Stimulated activated CD4-positive, alpha-beta T cell treated with anti-CD3 and anti-CD28 coated beads, Interleukin-2, amount 100 ng/mL, for 24 hours (primary cell): ENCODE results near the gene ENTHD1.

ENCODE experiments used
- DNase-seq, 2 donors: peaks; one replicate each; pipeline ENCODE4 v3.0.0-alpha.2; 2020

ENTHD1 gene, protein sequence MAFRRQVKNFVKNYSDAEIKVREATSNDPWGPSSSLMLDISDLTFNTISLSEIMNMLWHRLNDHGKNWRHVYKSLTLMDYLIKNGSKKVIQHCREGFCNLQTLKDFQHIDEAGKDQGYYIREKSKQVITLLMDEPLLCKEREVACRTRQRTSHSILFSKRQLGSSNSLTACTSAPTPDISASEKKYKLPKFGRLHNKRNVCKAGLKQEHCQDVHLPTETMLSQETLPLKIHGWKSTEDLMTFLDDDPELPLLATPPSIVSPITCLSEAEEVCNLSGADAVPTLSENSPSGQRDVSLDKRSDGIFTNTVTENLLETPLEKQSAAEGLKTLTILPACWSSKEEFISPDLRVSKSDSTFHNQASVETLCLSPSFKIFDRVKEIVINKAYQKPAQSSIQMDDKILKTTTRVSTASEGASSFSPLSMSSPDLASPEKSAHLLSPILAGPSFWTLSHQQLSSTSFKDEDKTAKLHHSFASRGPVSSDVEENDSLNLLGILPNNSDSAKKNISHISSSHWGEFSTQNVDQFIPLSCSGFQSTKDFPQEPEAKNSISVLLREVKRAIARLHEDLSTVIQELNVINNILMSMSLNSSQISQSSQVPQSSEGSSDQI

GRCh38 chr22:39893526-39893925 is at the start of gene ENTHD1:
Gene ENTHD1, minus strand, starts transcription at chr22:39893760. Its CDS starts 6,012 bp downstream, at chr22:39887748.
- DNase-seq: no peak

DNA sequence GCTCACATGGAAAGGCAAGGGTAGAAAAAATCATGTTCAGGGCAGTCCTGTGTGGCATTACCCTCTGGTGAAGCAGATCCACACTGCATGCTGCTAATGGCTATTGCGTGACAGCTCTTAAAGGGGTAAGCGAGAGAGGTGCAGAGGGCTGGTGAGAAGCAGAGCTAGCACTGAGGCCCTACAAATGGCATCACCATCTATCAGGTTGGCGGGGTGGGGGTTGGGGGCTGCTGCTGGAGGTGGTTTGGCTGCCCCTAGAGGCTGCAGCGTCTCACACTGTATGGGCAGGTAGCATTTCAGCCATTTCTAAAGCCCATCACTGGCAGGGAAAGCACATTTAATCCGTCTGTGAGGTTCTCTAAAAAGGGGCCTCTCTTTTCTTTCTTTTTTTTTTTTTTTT is 49.8 kb upstream of the ENTHD1 start:
- peak in 1 of 2 donors; percentile 58 for DNase-seq

- no peak for DNase-seq
Measured at GRCh38 chr22:39942439-39943230, 49.1 kb upstream of the ENTHD1 start.

DNA sequence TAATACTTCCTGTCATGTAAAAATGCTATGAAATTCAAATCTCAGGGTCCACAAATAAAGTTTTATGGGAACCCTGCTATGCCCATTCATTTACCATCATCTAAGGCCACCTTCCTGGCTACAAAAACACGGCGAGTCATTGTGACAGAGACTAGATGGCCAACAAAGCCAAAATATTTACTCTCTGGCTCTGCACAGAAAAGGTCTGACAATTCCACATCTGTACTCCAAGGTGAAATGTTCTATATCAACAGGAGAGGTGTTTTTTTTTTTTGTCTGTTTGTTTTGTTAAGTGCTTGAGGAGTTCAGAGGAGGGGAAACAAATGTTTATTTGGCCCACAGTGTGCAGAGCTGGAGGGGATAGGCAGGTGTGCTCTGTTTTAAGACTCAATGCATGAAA is 48.0 kb upstream of the ENTHD1 start:
- no peak for DNase-seq

- no peak for DNase-seq
Measured at GRCh38 chr22:39940757-39941305, 47.3 kb upstream of the ENTHD1 start.

GRCh38 chr22:39939830-39940229 is 46.3 kb upstream of the ENTHD1 start:
- no peak for DNase-seq

DNA sequence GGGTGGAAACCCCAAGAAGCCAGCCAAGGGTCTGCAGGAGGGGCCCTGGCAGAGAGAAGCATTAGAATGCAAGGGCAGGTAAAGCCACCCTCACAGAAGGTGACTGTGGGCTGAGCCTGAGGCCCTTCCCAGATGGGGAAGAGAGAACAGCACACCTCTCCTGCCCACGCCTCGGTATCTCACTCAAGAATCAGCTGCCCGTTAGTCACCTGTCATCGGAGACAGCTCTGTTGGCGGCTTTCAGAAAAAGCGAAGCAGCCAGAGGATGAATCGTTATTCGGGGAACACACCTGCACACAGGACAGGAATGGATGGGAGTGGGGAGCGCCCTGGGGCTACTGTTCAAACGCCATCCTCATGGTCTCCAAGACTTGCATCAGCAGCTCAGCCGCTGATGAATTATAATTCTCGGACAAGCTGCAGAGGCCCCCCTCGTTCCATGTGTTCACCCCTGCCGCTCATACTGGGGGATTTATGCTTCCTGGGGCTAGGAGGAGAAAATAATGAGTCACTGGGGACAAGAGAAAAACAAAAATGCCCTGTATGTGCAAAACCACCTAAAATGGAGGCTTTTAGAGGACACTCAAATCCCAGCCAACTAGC is 45.0 kb upstream of the ENTHD1 start:
- DNase-seq: peak; percentile 63 to 66

- DNase-seq: no peak
Measured at GRCh38 chr22:39937906-39938305, 44.3 kb upstream of the ENTHD1 start.

GRCh38 chr22:39936523-39937145 is 43.1 kb upstream of the ENTHD1 start:
- DNase-seq: no peak

GRCh38 chr22:39935612-39936011 is 42.1 kb upstream of the ENTHD1 start:
- DNase-seq: no peak

GRCh38 chr22:39935116-39935515 is 41.6 kb upstream of the ENTHD1 start:
- no peak for DNase-seq

DNA sequence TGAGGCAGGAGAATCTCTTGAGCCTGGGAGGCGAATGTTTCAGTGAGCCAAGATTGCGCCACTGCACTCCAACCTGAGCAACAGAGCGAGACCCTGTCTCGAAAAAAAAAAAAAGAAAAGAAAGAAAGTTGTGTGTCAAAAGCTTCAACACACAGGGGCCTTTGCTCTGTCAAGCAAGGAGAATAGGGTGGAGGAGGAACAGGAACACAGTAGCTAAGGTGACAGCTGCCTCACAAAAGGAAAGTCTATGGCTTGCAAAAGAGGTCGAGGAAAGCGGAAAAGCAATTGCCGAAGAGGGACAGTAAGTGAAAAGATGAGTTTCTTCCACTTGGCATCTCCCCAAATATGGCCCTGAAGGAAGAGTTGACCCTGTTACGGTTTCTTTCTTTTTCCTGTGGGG is 40.2 kb upstream of the ENTHD1 start:
- DNase-seq: no peak

- peak; percentile 67 to 71 for DNase-seq
Measured at GRCh38 chr22:39932918-39933649, 39.5 kb upstream of the ENTHD1 start.

DNA sequence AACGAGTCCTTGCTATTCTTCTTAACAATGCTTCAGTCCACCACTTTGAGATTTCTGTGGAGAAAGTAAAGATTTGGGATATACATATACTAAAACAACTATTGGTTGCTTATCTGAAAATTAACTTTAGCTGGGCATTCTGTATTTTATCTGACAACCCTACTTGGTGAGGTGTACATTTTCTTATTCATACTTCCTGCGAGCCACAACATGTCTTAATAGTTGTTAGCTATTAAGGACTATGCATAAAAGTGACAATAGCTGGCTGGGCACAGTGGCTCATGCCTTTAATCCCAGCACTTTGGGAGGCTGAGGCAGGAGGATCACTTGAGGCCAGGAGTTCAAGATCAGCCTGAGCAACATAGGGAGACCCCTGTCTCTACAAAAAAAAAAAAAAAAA is 38.6 kb upstream of the ENTHD1 start:
- DNase-seq: no peak

DNA sequence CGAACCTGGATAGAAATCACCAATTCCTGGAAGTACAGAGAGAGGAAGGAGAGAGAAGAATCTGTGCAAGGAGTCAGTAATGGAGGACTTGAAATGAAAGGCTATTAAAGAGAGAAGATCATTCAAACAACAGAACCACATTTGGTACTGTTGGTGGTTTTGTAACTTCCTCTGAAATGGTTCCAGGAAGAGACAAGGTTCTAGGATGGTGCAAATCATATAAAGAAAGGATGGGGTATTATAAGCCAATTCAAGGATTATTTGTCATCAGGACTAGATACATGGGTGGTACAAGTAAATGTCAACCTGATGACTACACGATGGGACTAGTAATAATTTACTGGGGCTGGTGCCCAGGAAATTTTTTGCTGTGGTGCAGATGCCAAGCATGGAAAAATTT is 37.7 kb upstream of the ENTHD1 start:
- DNase-seq: no peak

- no peak for DNase-seq
Measured at GRCh38 chr22:39928536-39929520, 35.3 kb upstream of the ENTHD1 start.

DNA sequence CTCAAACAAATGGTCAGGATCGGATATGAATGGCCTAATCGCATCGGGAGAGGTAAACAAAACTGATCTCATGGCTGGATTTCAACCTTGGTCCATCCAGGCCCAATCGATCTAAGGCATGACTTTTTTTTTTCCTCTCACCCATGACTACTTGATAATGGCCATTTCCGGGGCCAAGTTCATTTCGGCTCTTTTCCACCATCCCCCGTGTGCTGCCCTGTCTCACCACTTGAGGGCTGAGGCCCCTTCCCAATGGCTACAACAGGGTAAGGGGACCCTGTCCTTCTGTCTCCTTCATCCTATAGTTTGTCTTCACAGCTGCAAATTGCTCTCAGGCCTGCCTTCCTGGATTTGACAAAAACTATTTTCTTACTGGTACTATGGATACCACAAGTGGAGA is 34.0 kb upstream of the ENTHD1 start:
- peak in 1 of 2 donors; percentile 49 for DNase-seq

GRCh38 chr22:39926753-39927152 is 33.2 kb upstream of the ENTHD1 start:
- DNase-seq: no peak

GRCh38 chr22:39925909-39926679 is 32.5 kb upstream of the ENTHD1 start:
- no peak for DNase-seq

GRCh38 chr22:39925273-39925672 is 31.7 kb upstream of the ENTHD1 start:
- DNase-seq: no peak
